KBM-7 (cell line): Measurements from ENCODE around the gene TIGD2.

Experiments
- DNase-seq: peaks from one replicate; pipeline ENCODE4 v3.0.0-alpha.2; 2015
- in situ Hi-C: fragments of 300-500 bp; cut with MboI; formaldehyde crosslinking; loops from 2 replicates; pipeline ENCODE4 v1.14.3; 2020; ENCODE audit warnings: low sequenced_read_pairs, low pct_unique_long_range_greater_than_20kb, mixed read lengths

Gene TIGD2

GRCh38 chr4:89157488-89158024, 46.2 kb downstream of the TIGD2 start:
- in situ Hi-C loops, result no loop called here
- peak; percentile 21 for DNase-seq

- DNase-seq, result peak; percentile 62
- in situ Hi-C loops, result no loop called here
Observed at GRCh38 chr4:89158884-89159503, 47.7 kb downstream of the TIGD2 start.

- in situ Hi-C loops, result no loop called here
Observed at GRCh38 chr4:89160806-89161205, 49.5 kb downstream of the TIGD2 start.

DNA sequence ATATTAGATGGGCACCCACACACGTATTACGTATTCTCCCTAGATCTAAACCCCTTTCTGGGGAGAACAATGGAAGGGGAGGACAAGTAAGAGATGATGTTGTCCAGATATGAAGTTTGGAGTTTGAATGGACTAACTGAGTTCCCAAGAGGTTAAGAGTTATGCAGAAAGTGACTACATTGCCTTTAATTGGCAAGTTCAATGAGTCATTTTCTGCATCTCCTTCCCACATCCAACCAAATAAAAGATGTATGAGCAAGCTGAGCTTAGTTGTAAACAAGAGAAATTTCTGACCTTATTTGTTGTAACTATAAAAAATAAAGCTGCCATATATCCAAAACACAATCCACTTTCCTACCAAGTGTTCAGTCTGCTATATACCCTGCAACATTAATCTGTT, 50.5 kb downstream of the TIGD2 start:
- in situ Hi-C loops, result no loop called here
- no peak for DNase-seq

More at GRCh38 chr4:89160806-89161205, 49.5 kb downstream of the TIGD2 start:
- no peak for DNase-seq

DNA sequence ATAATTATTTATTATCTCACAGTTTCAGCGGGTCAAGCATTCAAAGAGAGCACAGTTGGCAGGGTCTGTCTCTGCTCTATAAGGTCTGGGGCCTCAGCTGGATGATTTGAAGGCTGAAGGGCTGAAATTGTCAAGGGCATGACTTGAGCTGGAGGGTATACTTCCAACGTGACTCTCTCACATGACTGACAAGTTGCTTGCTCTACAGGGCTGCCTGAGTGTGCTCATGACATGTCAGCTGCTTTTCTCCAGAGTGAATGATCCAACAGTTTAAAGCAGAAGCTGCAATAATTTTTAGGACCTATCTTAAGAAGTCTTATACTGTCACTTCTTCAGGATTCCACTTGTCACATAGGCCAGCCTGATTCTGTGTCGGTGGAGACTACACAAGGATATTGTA, 51.2 kb downstream of the TIGD2 start:
- in situ Hi-C loops, result no loop called here
- DNase-seq, result no peak

DNA sequence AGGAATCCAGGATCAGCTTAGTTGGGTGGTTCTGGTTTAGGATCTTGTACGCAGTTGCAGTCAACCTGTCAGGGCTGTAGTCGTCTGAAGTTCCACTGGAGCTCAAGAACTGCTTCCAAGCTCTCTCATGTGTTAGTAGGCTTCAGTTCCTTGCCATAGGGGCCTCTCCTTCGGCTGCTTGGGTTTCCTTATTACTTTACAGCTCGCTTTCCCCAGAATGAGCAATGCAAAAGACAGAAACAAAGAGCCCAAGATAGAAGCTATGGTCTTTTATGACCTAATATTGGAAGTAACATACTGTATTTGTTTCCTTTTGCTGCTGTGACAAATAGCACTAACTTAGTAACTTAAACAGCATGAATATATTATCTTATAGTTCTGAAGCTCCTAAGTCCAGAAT, 51.7 kb downstream of the TIGD2 start:
- DNase-seq, result no peak
- in situ Hi-C loops, result no loop called here

DNA sequence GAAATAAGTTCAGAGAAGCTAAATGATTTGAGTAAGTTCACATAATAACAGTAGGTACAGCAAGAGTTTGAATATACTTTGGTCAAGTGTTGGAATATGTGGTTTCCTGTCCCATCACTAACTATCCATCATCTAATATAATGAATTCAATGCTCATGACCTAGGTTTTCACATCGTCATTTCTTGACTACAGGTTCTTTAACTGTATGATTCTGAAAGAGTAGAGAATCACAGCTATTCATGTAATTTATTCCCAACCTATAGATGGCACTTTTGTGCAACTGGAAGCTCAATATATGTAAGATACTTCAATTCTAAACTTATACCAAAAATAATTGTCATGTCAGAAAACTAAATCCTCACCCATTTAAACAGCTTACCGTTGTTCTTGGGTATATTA, 53.1 kb downstream of the TIGD2 start:
- DNase-seq, result no peak
- in situ Hi-C loops, result no loop called here
